ENCODE measurements around the gene PTPN3. TPM values are rescaled to one million over a fixed set of nuclear protein-coding genes. Genes with fewer than 3 reads are reported as not detected.

The PTPN3 gene
- polyA plus RNA-seq, 2 of the 4 experiments (the other 2 are of a cell fraction), result 8.9 to 20.3 TPM

GRCh38 chr9:109391176-109391575, 106.9 kb downstream of the PTPN3 start:
- Histone ChIP-seq H3K9me3 (no peaks in the 10 kb centered on the region), H3K4me3 (no peak overlapping the region), H3K27ac (no peak overlapping the region), H3K4me1 (no peaks in the 10 kb centered on the region), H3K4me2 (no peak overlapping the region)
- CTCF ChIA-PET, result interaction anchor here (0.8 to 1.5 kb wide), 2 partner anchors 12 to 28 kb away, joined by 3 read pairs; no protein-coding TSS in a partner anchor
- FAIRE-seq, result no peak
- 87% methylated on average over 10 of the region's 10 CpGs for WGBS (ENCODE audit: missing lambda C conversion rate)
- POLR2A ChIA-PET, result interaction anchor here (0.7 kb wide), 1 partner anchor 19 kb away, joined by 4 read pairs; no protein-coding TSS in a partner anchor
- no peak for TF ChIP-seq ATOH8 (CRISPR knock-in tag; IDR thresholded peaks at IDR 0.05; ENCODE audit: low read depth)
- no peak for TF ChIP-seq JUNB (IDR thresholded peaks at IDR 0.05)
- no peak for TF ChIP-seq CBX2 (IDR thresholded peaks at IDR 0.05; ENCODE audit: borderline replicate concordance, low read depth)
- no peak for TF ChIP-seq REST (IDR thresholded peaks at IDR 0.05)
- TF ChIP-seq ZC3H11A (IDR thresholded peaks at IDR 0.05), result no peak
- TF ChIP-seq RARB (CRISPR knock-in tag; IDR thresholded peaks at IDR 0.05), result no peak
- no peak for TF ChIP-seq FOXS1 (CRISPR knock-in tag; IDR thresholded peaks at IDR 0.05)
- TF ChIP-seq NFE2L2 (conservative IDR thresholded peaks at IDR 0.05; ENCODE audit: low read length), result no peak
- TF ChIP-seq RFX5 (IDR thresholded peaks at IDR 0.05), result no peak
- no peak for TF ChIP-seq FOSB (CRISPR knock-in tag; IDR thresholded peaks at IDR 0.05)
- TF ChIP-seq ZSCAN20 (CRISPR knock-in tag; IDR thresholded peaks at IDR 0.05), result no peak
- TF ChIP-seq EHF (CRISPR knock-in tag; IDR thresholded peaks at IDR 0.05), result no peak
- TF ChIP-seq CHD4 (IDR thresholded peaks at IDR 0.05; ENCODE audit: borderline replicate concordance), result no peak
- TF ChIP-seq HEYL (CRISPR knock-in tag; IDR thresholded peaks at IDR 0.05), result no peak
- TF ChIP-seq MAFK (IDR thresholded peaks at IDR 0.05; ENCODE audit: partially characterized antibody), result no peak
- no peak for TF ChIP-seq ZFP36 (IDR thresholded peaks at IDR 0.05; ENCODE audit: borderline replicate concordance, partially characterized antibody)
- no peak for TF ChIP-seq CEBPB (IDR thresholded peaks at IDR 0.05)
- no peak for DNase-seq (ENCODE audit: low read depth in 1 of 2, low spot score in 1 of 2)
- no peak for ATAC-seq

GRCh38 chr9:109387856-109388255, 110.3 kb downstream of the PTPN3 start:
- Histone ChIP-seq H3K4me3 (no peak overlapping the region), H3K27ac (no peak overlapping the region), H3K9me3 (no peaks in the 10 kb centered on the region), H3K4me2 (no peak overlapping the region), H3K4me1 (no peaks in the 10 kb centered on the region)
- ChIA-PET CTCF (interaction anchor here (1.5 to 1.6 kb wide), 2 partner anchors 11 to 42 kb away, joined by 3 to 4 read pairs; no protein-coding TSS in a partner anchor), POLR2A (no interaction called here)
- ATAC-seq (no peak), DNase-seq (ENCODE audit: low read depth in 1 of 2, low spot score in 1 of 2) (no peak), FAIRE-seq (no peak)
- 90% methylated on average over 6 of the region's 6 CpGs for WGBS (ENCODE audit: missing lambda C conversion rate)
- no peak for TF ChIP-seq FOSB (CRISPR knock-in tag; IDR thresholded peaks at IDR 0.05)
- no peak for TF ChIP-seq HDAC2 (IDR thresholded peaks at IDR 0.05)
- no peak for TF ChIP-seq ZFP36 (IDR thresholded peaks at IDR 0.05; ENCODE audit: borderline replicate concordance, partially characterized antibody)
- no peak for TF ChIP-seq PBX3 (IDR thresholded peaks at IDR 0.05)
- no peak for TF ChIP-seq POLR2AphosphoS2 (conservative IDR thresholded peaks at IDR 0.05; ENCODE audit: low read length)
- TF ChIP-seq ATOH8 (CRISPR knock-in tag; IDR thresholded peaks at IDR 0.05; ENCODE audit: low read depth), result no peak
- no peak for TF ChIP-seq REST (IDR thresholded peaks at IDR 0.05)
- no peak for TF ChIP-seq KDM5A (IDR thresholded peaks at IDR 0.05)
- no peak for TF ChIP-seq HES2 (IDR thresholded peaks at IDR 0.05)
- no peak for TF ChIP-seq HOXA7 (CRISPR knock-in tag; IDR thresholded peaks at IDR 0.05)
- TF ChIP-seq NFE2L2 (conservative IDR thresholded peaks at IDR 0.05; ENCODE audit: low read length), result no peak
- TF ChIP-seq NR3C1 (IDR thresholded peaks at IDR 0.05), result no peak
- TF ChIP-seq MAZ (IDR thresholded peaks at IDR 0.05; ENCODE audit: borderline replicate concordance, low read depth, low read length), result no peak
- no peak for TF ChIP-seq RNF2 (IDR thresholded peaks at IDR 0.05; ENCODE audit: borderline replicate concordance, low read depth)
- TF ChIP-seq RFX5 (IDR thresholded peaks at IDR 0.05), result no peak
- TF ChIP-seq ZNF302 (CRISPR knock-in tag; IDR thresholded peaks at IDR 0.05), result no peak
- TF ChIP-seq MYC (IDR thresholded peaks at IDR 0.05; ENCODE audit: borderline replicate concordance, low read length), result no peak
